OCI-LY7 (cell line): ENCODE measurements around the gene VEGFA.

Experiments used
- CTCF ChIP-seq: fragments of 200-600 bp; sonication (generic); conservative IDR thresholded peaks from 2 replicates; pipeline ENCODE4 v1.5.1; 2014; ENCODE audit warnings: mild to moderate bottlenecking, antibody characterized with exemption, low read length, moderate library complexity, mixed read lengths
- EZH2phosphoT487 ChIP-seq: fragments of 200-600 bp; sonication (generic); IDR thresholded peaks from 2 replicates; pipeline ENCODE4 v1.6.1; 2018; ENCODE audit warnings: low read depth, borderline replicate concordance, mild to moderate bottlenecking, mixed run types, antibody characterized with exemption, low read length, moderate library complexity, mixed read lengths

GRCh38 chr6:43764772-43765171 lies 5.2 kb upstream of the VEGFA start:
- TF ChIP-seq CTCF (no peak), EZH2phosphoT487 (no peak)
